HEK293T (cell line): Measurements from ENCODE around the gene TRDN.
A peak's percentile ranks its signal among the peaks of the same experiment; 100 is the strongest.
"Not testable (repeated sequence)": the region's sequence is repeated elsewhere in the genome, so short reads cannot be mapped to it uniquely, and the experiment has no call there.

Experiments
- CTCF ChIA-PET: fragments of 350-600 bp; formaldehyde crosslinking; extraction: SDS; loops from one replicate; lab custom pipeline; 2021; ENCODE audit warnings: antibody characterized with exemption, inconsistent platforms; lab: Yijun Ruan, JAX
- POLR2A ChIA-PET: fragments of 350-600 bp; formaldehyde crosslinking; extraction: SDS; loops from one replicate; lab custom pipeline; 2020; ENCODE audit warnings: antibody characterized with exemption, inconsistent platforms; lab: Yijun Ruan, JAX
- DNase-seq: peaks from one replicate; pipeline ENCODE4 v3.0.0; 2012; ENCODE audit warnings: mixed read lengths; ENCODE audit errors: extremely low spot score
- ARNT ChIP-seq: fragments of 450-650 bp; IDR thresholded peaks from 2 replicates; pipeline ENCODE4 v1.6.1; 2017; ENCODE audit warnings: mild to moderate bottlenecking
- BHLHE40 ChIP-seq: fragments of 450-650 bp; IDR thresholded peaks from 2 replicates; pipeline ENCODE4 v1.6.1; 2016; ENCODE audit warnings: mild to moderate bottlenecking, moderate library complexity, borderline replicate concordance
- CTBP1 ChIP-seq: fragments of 450-650 bp; IDR thresholded peaks from 2 replicates; pipeline ENCODE4 v1.6.1; 2016; ENCODE audit warnings: borderline replicate concordance
- ELF4 ChIP-seq: fragments of 450-650 bp; IDR thresholded peaks from 2 replicates; pipeline ENCODE4 v1.6.1; 2017; ENCODE audit warnings: antibody characterized with exemption
- FOXA1 ChIP-seq: fragments of 450-650 bp; IDR thresholded peaks from 2 replicates; pipeline ENCODE4 v1.6.1; 2016; ENCODE audit warnings: mild to moderate bottlenecking
- FOXK2 ChIP-seq: fragments of 450-650 bp; IDR thresholded peaks from 2 replicates; pipeline ENCODE4 v1.6.1; 2016; ENCODE audit warnings: mild to moderate bottlenecking
- FOXM1 ChIP-seq: fragments of 450-650 bp; IDR thresholded peaks from 2 replicates; pipeline ENCODE4 v1.6.1; 2017; ENCODE audit warnings: mild to moderate bottlenecking, borderline replicate concordance
- HDGF ChIP-seq: fragments of 450-650 bp; IDR thresholded peaks from 2 replicates; pipeline ENCODE4 v1.6.1; 2017; ENCODE audit warnings: antibody characterized with exemption, borderline replicate concordance
- L3MBTL2 ChIP-seq: fragments of 450-650 bp; conservative IDR thresholded peaks from 2 replicates; pipeline ENCODE4 v1.6.1; 2016; ENCODE audit warnings: mild to moderate bottlenecking
- LEF1 ChIP-seq: fragments of 450-650 bp; IDR thresholded peaks from 2 replicates; pipeline ENCODE4 v1.6.1; 2017; ENCODE audit warnings: mild to moderate bottlenecking, borderline replicate concordance
- NFRKB ChIP-seq: fragments of 450-650 bp; IDR thresholded peaks from 2 replicates; pipeline ENCODE4 v1.6.1; 2016; ENCODE audit warnings: mild to moderate bottlenecking, moderate library complexity
- PKNOX1 ChIP-seq: fragments of 450-650 bp; IDR thresholded peaks from 2 replicates; pipeline ENCODE4 v1.6.1; 2016
- SP1 ChIP-seq: fragments of 450-650 bp; IDR thresholded peaks from 2 replicates; pipeline ENCODE4 v1.6.1; 2017
- SUZ12 ChIP-seq: fragments of 450-650 bp; IDR thresholded peaks from 2 replicates; pipeline ENCODE4 v1.6.1; 2016; ENCODE audit warnings: mild to moderate bottlenecking
- TARDBP ChIP-seq: fragments of 450-650 bp; IDR thresholded peaks from 2 replicates; pipeline ENCODE4 v1.6.1; 2016
- ZNF384 ChIP-seq: fragments of 450-650 bp; IDR thresholded peaks from 2 replicates; pipeline ENCODE4 v1.6.1; 2016

Gene TRDN

GRCh38 chr6:123562264-123562663 is 74.5 kb downstream of the TRDN start:
- CTCF ChIA-PET = no interaction called here
- DNase-seq = no peak
- no peak for TF ChIP-seq FOXM1
- TF ChIP-seq FOXA1 = no peak
- TF ChIP-seq LEF1 = no peak
- no peak for TF ChIP-seq L3MBTL2
- no peak for TF ChIP-seq PKNOX1
- TF ChIP-seq NFRKB = no peak
- no peak for TF ChIP-seq BHLHE40
- no peak for TF ChIP-seq TARDBP
- no peak for TF ChIP-seq ARNT
- no peak for TF ChIP-seq SUZ12
- no peak for TF ChIP-seq ELF4
- TF ChIP-seq SP1 = no peak
- TF ChIP-seq FOXK2 = no peak
- no peak for TF ChIP-seq ZNF384
- TF ChIP-seq CTBP1 = no peak
- no peak for TF ChIP-seq HDGF
- POLR2A ChIA-PET = no interaction called here

GRCh38 chr6:123559816-123560215 is 76.9 kb downstream of the TRDN start:
- DNase-seq, CTCF ChIA-PET, POLR2A ChIA-PET: not testable (repeated sequence)

- POLR2A ChIA-PET, CTCF ChIA-PET: not testable (repeated sequence)
These were observed 79.3 kb downstream of the TRDN start for GRCh38 chr6:123557474-123557873.

GRCh38 chr6:123551939-123552707 is 84.6 kb downstream of the TRDN start:
- no peak for DNase-seq
- no peak for TF ChIP-seq SUZ12
- no peak for TF ChIP-seq BHLHE40
- no peak for TF ChIP-seq ARNT
- TF ChIP-seq ELF4 = no peak
- TF ChIP-seq NFRKB = no peak
- no peak for TF ChIP-seq L3MBTL2
- no peak for TF ChIP-seq FOXA1
- TF ChIP-seq PKNOX1 = no peak
- no peak for TF ChIP-seq ZNF384
- no peak for TF ChIP-seq FOXK2
- no peak for TF ChIP-seq CTBP1
- TF ChIP-seq TARDBP = no peak
- TF ChIP-seq HDGF = no peak
- no peak for TF ChIP-seq LEF1
- TF ChIP-seq SP1 = no peak
- no peak for TF ChIP-seq FOXM1
- ChIA-PET CTCF (no interaction called here), POLR2A (no interaction called here)

More at GRCh38 chr6:123557474-123557873, 79.3 kb downstream of the TRDN start:
- DNase-seq = not testable (repeated sequence)

- DNase-seq = no peak
- TF ChIP-seq LEF1 (no peak), CTBP1 (no peak), BHLHE40 (no peak), PKNOX1 (peak; percentile 87), FOXM1 (no peak)
- POLR2A ChIA-PET = no interaction called here
- CTCF ChIA-PET = no interaction called here
These were observed 86.6 kb downstream of the TRDN start for GRCh38 chr6:123550052-123550617.

GRCh38 chr6:123549476-123549875 is 87.3 kb downstream of the TRDN start:
- TF ChIP-seq ELF4 (no peak), TARDBP (no peak), FOXM1 (no peak), BHLHE40 (no peak), PKNOX1 (no peak), LEF1 (no peak), L3MBTL2 (no peak), FOXA1 (no peak), HDGF (no peak), FOXK2 (no peak), SP1 (no peak), NFRKB (no peak)
- POLR2A ChIA-PET = no interaction called here
- CTCF ChIA-PET = no interaction called here
- DNase-seq = no peak
